Kidney (tissue), 14 donors: ENCODE measurements around the gene IL3RA. TPM values are rescaled to one million over a fixed set of nuclear protein-coding genes. Genes with fewer than 3 reads are reported as not detected.

Source experiments
- DNase-seq, 5 donors: peaks; one replicate each; pipeline ENCODE4 v3.0.0-alpha.2; 2013 to 2020
- FAIRE-seq: peaks from 2 replicates; lab custom pipeline; 2012; peaks lifted over from hg19 to GRCh38; lab: Jason Lieb, UNC
- H3K27ac ChIP-seq, 2 donors: one replicate each; pipeline ENCODE4 v1.7.0; 2013; ENCODE audit warnings: low read depth in 2 of 2, low read length in 2 of 2, inconsistent platforms in 1 of 2
- H3K27me3 ChIP-seq: one replicate; pipeline ENCODE4 v1.7.1; 2013; ENCODE audit warnings: low read length, inconsistent platforms; ENCODE audit not compliant: control insufficient read depth, insufficient read depth
- H3K36me3 ChIP-seq, 3 donors: one replicate each; pipeline versions ENCODE4 v1.7.0 to v1.7.1; 2013; ENCODE audit warnings: low read length in 3 of 3, control low read depth in 1 of 3, inconsistent platforms in 1 of 3; ENCODE audit not compliant: insufficient read depth in 3 of 3, control insufficient read depth in 2 of 3
- H3K4me1 ChIP-seq, 3 donors: one replicate each; pipeline versions ENCODE4 v1.7.0 to v1.7.1; 2013; ENCODE audit warnings: low read length in 3 of 3, inconsistent platforms in 1 of 3, low read depth in 1 of 3; ENCODE audit not compliant: control insufficient read depth in 2 of 3, insufficient read depth in 2 of 3
- H3K4me3 ChIP-seq, 3 donors: one replicate each; pipeline versions ENCODE4 v1.7.0 to v1.8.1; 2013; ENCODE audit warnings: low read length in 3 of 3, control low read depth in 1 of 3, inconsistent platforms in 1 of 3
- H3K9ac ChIP-seq, 3 donors: one replicate each; pipeline versions ENCODE4 v1.7.0 to v1.7.1; 2013; ENCODE audit warnings: low read length in 3 of 3, control low read depth in 1 of 3, inconsistent platforms in 1 of 3
- H3K9me3 ChIP-seq, 3 donors: one replicate each; pipeline versions ENCODE4 v1.7.0 to v1.7.1; 2013; ENCODE audit warnings: low read length in 3 of 3, control low read depth in 1 of 3, inconsistent platforms in 1 of 3; ENCODE audit not compliant: control insufficient read depth in 2 of 3, insufficient read depth in 1 of 3
- CTCF ChIP-seq: IDR thresholded peaks from 3 replicates; pipeline ENCODE4 v1.5.1; 2012; ENCODE audit warnings: mild to moderate bottlenecking, moderate library complexity, borderline replicate concordance; ENCODE audit not compliant: insufficient read depth; ENCODE audit errors: extremely low read depth
- intact Hi-C: fragments of 100-400 bp; cut with DNase I; formaldehyde crosslinking; loops from one replicate; pipeline ENCODE4 v1.11.1; 2022
- polyA plus RNA-seq: library from polyadenylated mRNA; stranded (reverse); fragments of 350-450 nt; fragmentation: Illumina TruSeq; extraction: RNeasy Lipid Tissue Mini Kit (QIAGEN cat#74804); gene quantifications from one replicate; pipeline ENCODE4 v1.2.3, GENCODE V29; 2014; ENCODE audit warnings: low read depth, low replicate concordance; ENCODE audit not compliant: insufficient read depth
- total RNA-seq: library from RNA; stranded (reverse); fragmentation: NEBNext Ultra II Directional; extraction: Animal tissue kit (Norgen Biotek cat#: 25700); gene quantifications from one replicate; pipeline ENCODE4 v1.2.1, GENCODE V29; 2021
- donor health status: control.
- donor health status: control.
- donor health status: control.
- donor health status: control.
- donor health status: control.
- donor health status: DM: yes; HTN: yes; CAD: no.
- donor health status: Normal renal cell carcinoma (clear cell type).

Gene IL3RA
- total and polyA plus RNA-seq, 2 donors from 2014 or later, result 4.6 to 10.2 TPM

GRCh38 chrX:1357993-1358392 lies 21.4 kb downstream of the IL3RA start:
- Histone ChIP-seq H3K9ac (no peak overlapping the region), H3K27me3 (no peaks in the 10 kb centered on the region), H3K4me3 (no peak overlapping the region), H3K27ac (no peak overlapping the region), H3K36me3 (no peaks in the 10 kb centered on the region), H3K9me3 (peaks cover 0 to 3% (median 0%) of the 10 kb centered on the region in 3 donors), H3K4me1 (no peaks in the 10 kb centered on the region)
- DNase-seq (peak in 1 of 5 donors; percentile 29), FAIRE-seq (no peak)
- intact Hi-C loops, result no loop called here
- no peak for TF ChIP-seq CTCF

- Histone ChIP-seq H3K27ac (no peak overlapping the region), H3K9ac (no peak overlapping the region), H3K4me3 (no peak overlapping the region), H3K36me3 (no peaks in the 10 kb centered on the region), H3K4me1 (no peaks in the 10 kb centered on the region), H3K9me3 (peaks cover 0 to 3% (median 0%) of the 10 kb centered on the region in 3 donors), H3K27me3 (no peaks in the 10 kb centered on the region)
- no peak for FAIRE-seq
- DNase-seq, result peak in 1 of 5 donors; percentile 30
- TF ChIP-seq CTCF, result no peak
- intact Hi-C loops, result no loop called here
These were observed 22.4 kb downstream of the IL3RA start for GRCh38 chrX:1358793-1359476.

- peaks cover 0 to 3% (median 0%) of the 10 kb centered on the region in 3 donors for H3K9me3 ChIP-seq
- no peaks in the 10 kb centered on the region for H3K27me3 ChIP-seq
- no peak overlapping the region for H3K9ac ChIP-seq
- no peaks in the 10 kb centered on the region for H3K36me3 ChIP-seq
- H3K4me1 ChIP-seq, result no peaks in the 10 kb centered on the region
- intact Hi-C loops, result no loop called here
- H3K27ac ChIP-seq, result no peak overlapping the region
- no peak for FAIRE-seq
- no peak for TF ChIP-seq CTCF
- H3K4me3 ChIP-seq, result no peak overlapping the region
- no peak for DNase-seq
These were observed 22.9 kb downstream of the IL3RA start for GRCh38 chrX:1359477-1359873.
